ENCODE measurements around the gene RADX. TPM values are rescaled to one million over a fixed set of nuclear protein-coding genes. Genes with fewer than 3 reads are reported as not detected.

Gene RADX
- total RNA-seq, 1 donor from 2014 or later: 7.8 TPM

GRCh38 chrX:106684207-106684606 lies 72.4 kb downstream of the RADX start:
- DNase-seq: no peak

- DNase-seq: no peak
Observed at GRCh38 chrX:106692425-106693065, 80.8 kb downstream of the RADX start.

DNA sequence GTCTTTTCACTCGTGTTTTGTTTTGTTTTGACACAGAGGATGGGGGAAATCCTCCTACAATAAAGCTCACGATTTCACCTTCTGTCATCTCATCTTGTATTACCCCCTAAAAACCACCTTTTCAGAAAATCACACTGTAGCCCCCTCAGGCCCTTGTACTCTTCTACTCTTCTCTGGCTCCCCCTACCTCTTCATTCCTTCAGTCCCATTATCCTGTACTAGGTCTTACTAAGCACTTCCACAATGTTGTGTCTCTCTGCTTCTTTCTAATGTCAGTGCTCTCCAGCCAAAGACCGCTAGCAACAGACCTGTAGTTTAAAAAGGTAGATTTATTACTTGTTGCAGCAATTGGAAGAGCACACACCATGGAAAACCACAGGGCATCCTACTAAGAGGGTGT lies 84.7 kb downstream of the RADX start:
- DNase-seq: no peak

DNA sequence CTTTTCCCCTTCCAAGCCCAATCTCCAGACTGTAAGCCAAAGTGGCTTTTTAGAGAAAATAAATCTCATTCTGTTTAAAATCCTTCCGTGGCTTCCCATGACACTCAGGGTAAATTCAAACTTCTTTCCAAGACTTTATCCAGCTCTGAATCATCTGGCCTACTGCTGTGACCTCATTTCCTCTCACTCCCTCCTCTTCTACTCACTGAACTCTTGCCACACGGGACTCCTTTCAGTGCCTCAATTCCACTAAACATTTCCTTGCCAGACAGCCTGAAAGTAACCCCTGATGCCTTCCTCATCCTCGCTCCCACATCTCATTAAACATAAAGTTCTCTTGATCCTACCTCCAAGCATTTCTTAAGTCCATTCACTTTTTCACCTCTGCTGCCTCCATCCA lies 86.9 kb downstream of the RADX start:
- no peak for DNase-seq

DNA sequence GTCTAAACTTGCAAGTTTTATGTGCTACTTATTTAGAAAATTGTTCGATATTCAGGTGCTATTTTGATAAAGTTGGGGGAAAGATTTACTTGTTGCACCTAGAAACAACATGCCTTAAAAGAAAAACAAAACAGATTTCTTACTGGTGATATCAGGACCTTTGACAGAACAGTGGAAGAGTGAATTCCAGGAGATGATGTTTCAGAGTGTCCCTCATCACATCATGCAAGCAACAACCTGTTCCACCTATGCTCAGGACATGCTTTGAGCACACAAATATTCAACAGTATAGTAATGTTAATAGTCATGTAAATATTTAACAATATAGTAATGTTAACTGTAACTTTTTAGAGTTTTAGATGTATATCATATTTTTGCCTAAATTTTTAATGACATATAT lies 90.9 kb downstream of the RADX start:
- DNase-seq: no peak

- no peak for DNase-seq
Observed at GRCh38 chrX:106706466-106706865, 94.7 kb downstream of the RADX start.

GRCh38 chrX:106707771-106708454 lies 96.1 kb downstream of the RADX start:
- DNase-seq: peak; percentile 1

DNA sequence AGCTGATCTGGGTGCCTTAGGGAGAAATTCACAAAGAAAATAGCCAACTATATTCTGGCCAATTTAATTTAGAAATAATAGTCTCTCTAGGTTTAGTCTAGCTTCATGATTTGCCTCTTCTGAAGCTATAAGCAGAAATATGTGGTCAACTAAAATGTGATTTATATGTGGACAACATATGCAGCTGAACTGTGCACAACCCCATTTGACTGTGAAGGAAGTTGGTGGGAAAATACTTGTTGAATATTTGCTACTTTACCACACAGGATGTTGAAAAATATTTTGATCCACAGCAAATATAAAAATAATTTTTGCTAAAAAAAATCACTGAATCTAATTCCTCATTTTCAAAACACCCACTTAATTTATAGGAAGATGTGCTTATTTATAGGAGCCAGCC lies 99.0 kb downstream of the RADX start:
- DNase-seq: no peak

GRCh38 chrX:106711375-106711774 lies 99.6 kb downstream of the RADX start:
- DNase-seq: no peak

DNA sequence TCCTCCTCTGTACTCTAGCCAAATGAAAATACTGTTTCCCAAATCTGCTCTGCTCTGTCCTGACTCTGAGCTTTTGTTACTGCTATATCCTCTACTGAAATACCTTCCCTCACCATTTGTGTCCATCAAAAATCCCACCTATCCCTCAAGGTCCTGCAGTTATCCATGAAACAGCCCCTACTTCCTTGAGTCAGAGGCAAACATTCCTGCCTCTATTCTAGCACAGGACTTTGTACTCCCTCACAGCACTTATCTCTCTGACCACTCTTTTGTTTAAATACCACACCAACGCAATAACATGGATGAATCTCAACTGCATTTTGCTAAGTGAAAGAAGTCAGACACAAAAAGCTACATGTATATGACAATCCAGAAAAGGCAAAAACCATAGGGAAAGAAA lies 104.2 kb downstream of the RADX start:
- no peak for DNase-seq

DNA sequence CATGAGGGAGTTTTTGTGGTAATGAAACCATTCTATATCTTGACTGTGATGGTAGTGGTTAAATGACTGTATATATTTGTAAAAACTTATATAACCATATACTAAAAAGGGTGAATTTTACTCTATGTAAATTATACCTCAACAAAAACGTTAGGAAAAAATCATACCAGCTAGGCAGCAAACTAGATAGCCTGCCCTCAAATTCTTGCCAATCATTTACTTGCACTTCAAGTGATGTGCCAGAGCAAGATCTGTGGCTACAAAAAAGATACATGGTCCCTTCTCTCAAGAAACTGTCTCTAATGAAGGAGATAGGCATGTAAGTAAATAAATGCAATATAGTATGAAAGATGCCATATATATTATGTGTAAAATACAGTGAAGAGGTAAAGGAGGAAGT lies 104.7 kb downstream of the RADX start:
- no peak for DNase-seq

DNA sequence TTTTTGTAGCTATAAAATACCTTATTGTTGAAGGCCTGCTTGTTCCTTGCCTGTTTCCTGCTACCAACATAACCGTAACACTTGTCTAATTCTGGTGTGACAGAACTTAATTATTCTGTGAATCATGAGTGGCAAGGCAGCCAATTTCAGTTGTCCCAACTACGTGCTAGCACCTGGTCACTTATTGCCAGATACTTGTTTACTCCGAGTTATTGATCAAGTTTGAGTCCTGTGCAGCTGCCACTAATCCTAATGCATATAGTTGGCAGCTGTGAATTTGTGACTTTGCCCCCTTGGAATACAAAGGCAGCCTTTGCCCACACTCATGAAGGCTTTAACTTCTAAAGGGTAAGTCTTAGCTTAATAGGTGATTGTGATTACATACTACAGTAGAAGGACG lies 106.9 kb downstream of the RADX start:
- DNase-seq: no peak

DNA sequence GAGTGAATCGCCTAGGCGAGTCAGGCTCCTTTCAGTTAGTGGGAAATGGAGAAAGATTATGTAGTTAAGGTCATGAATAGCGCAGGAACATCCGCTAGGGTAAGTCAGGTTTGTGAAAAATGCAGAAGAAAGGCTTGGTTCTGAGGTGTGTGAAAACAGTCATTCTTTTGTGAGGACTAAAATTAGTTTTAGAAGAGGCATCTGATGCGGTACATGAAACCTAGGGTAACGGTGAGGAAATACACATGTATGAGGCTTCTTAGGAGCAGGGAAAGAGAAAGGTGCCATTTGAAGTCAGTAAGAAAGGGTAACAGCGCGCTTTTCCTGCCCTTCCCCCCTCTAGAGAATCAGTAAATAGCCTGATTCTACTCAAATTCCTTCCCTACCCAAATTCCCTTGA lies 114.2 kb downstream of the RADX start:
- DNase-seq: no peak

DNA sequence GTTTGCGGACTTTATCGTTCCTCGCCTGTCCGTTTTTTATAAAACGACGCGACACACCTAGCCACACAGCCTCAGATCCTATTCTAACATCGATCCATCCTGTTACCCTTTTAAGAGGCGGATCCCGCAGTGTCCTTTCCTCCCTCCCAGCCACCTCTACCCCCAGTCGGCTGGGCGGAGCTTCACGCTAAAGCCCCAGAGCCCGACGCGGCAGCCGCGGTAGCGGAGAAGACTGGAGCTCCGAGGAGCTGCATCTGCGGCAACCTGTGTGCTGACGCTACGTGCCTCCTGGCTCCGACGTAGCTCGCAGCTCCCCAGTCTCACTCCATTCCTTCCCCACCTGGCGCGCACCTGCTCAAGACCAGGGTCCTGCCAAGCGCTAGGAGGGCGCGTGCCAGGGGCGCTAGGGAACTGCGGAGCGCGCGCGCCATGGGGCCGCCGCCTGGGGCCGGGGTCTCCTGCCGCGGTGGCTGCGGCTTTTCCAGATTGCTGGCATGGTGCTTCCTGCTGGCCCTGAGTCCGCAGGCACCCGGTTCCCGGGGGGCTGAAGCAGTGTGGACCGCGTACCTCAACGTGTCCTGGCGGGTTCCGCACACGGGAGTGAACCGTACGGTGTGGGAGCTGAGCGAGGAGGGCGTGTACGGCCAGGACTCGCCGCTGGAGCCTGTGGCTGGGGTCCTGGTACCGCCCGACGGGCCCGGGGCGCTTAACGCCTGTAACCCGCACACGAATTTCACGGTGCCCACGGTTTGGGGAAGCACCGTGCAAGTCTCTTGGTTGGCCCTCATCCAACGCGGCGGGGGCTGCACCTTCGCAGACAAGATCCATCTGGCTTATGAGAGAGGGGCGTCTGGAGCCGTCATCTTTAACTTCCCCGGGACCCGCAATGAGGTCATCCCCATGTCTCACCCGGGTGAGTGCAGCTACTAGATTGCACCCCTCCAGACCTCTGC lies 115.0 kb downstream of the RADX start, which contains the start of gene RNF128:
TSS of gene RNF128 (plus strand) at position 217 of the 953 bp plus-strand sequence. CDS start at position 430, 213 bp downstream.
- DNase-seq: peak; percentile 20

GRCh38 chrX:106728337-106728736 lies 116.6 kb downstream of the RADX start:
- no peak for DNase-seq

Small RNA genes lying within 50 kb of the gene (small RNA-seq; reads per million reads assigned to genes)
- not detected for gene AL590808.1
- gene MIR548AN: not detected

Other genes with a start within 250 kb of the RADX start
- 1.2 TPM for gene RNF128, start 114.7 kb downstream of the RADX start, total RNA-seq
- gene TBC1D8B, start 190.7 kb downstream of the RADX start, total RNA-seq: 0.78 TPM

Data from occipital lobe (tissue), 3 donors.